HepG2 (cell line): ENCODE data around the gene RAD51D. TPM values are rescaled to one million over a fixed set of nuclear protein-coding genes. Genes with fewer than 3 reads are reported as not detected.

ENCODE experiments used
- CENPX ChIP-seq: sonication (generic); formaldehyde crosslinking; IDR thresholded peaks from 2 replicates; pipeline ENCODE4 v1.9.0; 2021; ENCODE audit warnings: mild to moderate bottlenecking, missing genetic modification reagents, moderate library complexity
- MBD4 ChIP-seq: IDR thresholded peaks from 2 replicates; pipeline ENCODE4 v1.6.1; 2012; ENCODE audit warnings: low read length, inconsistent platforms, borderline replicate concordance
- MTA1 ChIP-seq: sonication (generic); formaldehyde crosslinking; IDR thresholded peaks from 2 replicates; pipeline ENCODE4 v1.4.0; 2020; ENCODE audit warnings: missing genetic modification reagents, mild to moderate bottlenecking, borderline replicate concordance
- RBM22 ChIP-seq: fragments of 200-400 bp; formaldehyde crosslinking; optimal IDR thresholded peaks from 2 replicates; pipeline ENCODE3; 2017; ENCODE audit warnings: mild to moderate bottlenecking, low read length, moderate library complexity
- REPIN1 ChIP-seq: sonication (generic); formaldehyde crosslinking; IDR thresholded peaks from 2 replicates; pipeline ENCODE4 v1.8.0; 2022; ENCODE audit warnings: missing genetic modification reagents, low read depth, mild to moderate bottlenecking, borderline replicate concordance
- SIX1 ChIP-seq: sonication (generic); formaldehyde crosslinking; IDR thresholded peaks from 2 replicates; pipeline ENCODE4 v1.4.0; 2020; ENCODE audit warnings: missing genetic modification reagents, borderline replicate concordance
- SOX13 ChIP-seq, 3 experiments: fragments of 450-650 bp in 1 of 3; sonication (generic) in 1 of 3; formaldehyde crosslinking in 1 of 3; IDR thresholded peaks in 2 of 3; conservative IDR thresholded peaks in 1 of 3; 2 replicates each; pipeline versions ENCODE4 v1.5.0 to v1.6.1; 2016 to 2020; ENCODE audit warnings: antibody characterized with exemption in 1 of 3, mild to moderate bottlenecking in 1 of 3, missing compliant biosample characterization in 1 of 3, missing genetic modification reagents in 1 of 3, moderate library complexity in 1 of 3
- THRA ChIP-seq: sonication (generic); formaldehyde crosslinking; IDR thresholded peaks from 2 replicates; pipeline ENCODE4 v1.4.0; 2020; ENCODE audit warnings: missing genetic modification reagents, borderline replicate concordance
- TOE1 ChIP-seq: sonication (generic); formaldehyde crosslinking; IDR thresholded peaks from 2 replicates; pipeline ENCODE4 v1.4.0; 2020; ENCODE audit warnings: mild to moderate bottlenecking, missing genetic modification reagents
- WIZ ChIP-seq: sonication (generic); formaldehyde crosslinking; IDR thresholded peaks from 2 replicates; pipeline ENCODE4 v1.5.1; 2020; ENCODE audit warnings: mild to moderate bottlenecking, missing genetic modification reagents
- ZBTB37 ChIP-seq: sonication (generic); formaldehyde crosslinking; IDR thresholded peaks from 2 replicates; pipeline ENCODE4 v1.4.0; 2020; ENCODE audit warnings: mild to moderate bottlenecking, missing genetic modification reagents
- ZBTB39 ChIP-seq: sonication (generic); formaldehyde crosslinking; IDR thresholded peaks from 2 replicates; pipeline ENCODE4 v1.5.0; 2020; ENCODE audit warnings: missing genetic modification reagents
- ZNF3 ChIP-seq: IDR thresholded peaks from 2 replicates; pipeline ENCODE4 v1.7.0; 2017; ENCODE audit warnings: inconsistent platforms
- ZNF350 ChIP-seq: sonication (generic); formaldehyde crosslinking; IDR thresholded peaks from 2 replicates; pipeline ENCODE4 v1.4.0; 2020; ENCODE audit warnings: mild to moderate bottlenecking, low read depth, missing genetic modification reagents, borderline replicate concordance
- ZNF446 ChIP-seq: sonication (generic); formaldehyde crosslinking; IDR thresholded peaks from 2 replicates; pipeline ENCODE4 v1.5.0; 2020; ENCODE audit warnings: mild to moderate bottlenecking, missing genetic modification reagents
- ZNF512 ChIP-seq: sonication (generic); formaldehyde crosslinking; IDR thresholded peaks from 2 replicates; pipeline ENCODE4 v1.4.0; 2020; ENCODE audit warnings: mild to moderate bottlenecking, missing genetic modification reagents
- ZNF569 ChIP-seq: sonication (generic); formaldehyde crosslinking; IDR thresholded peaks from 2 replicates; pipeline ENCODE4 v1.5.0; 2020; ENCODE audit warnings: mild to moderate bottlenecking, missing genetic modification reagents, moderate library complexity, borderline replicate concordance
- ZNF576 ChIP-seq: sonication (generic); formaldehyde crosslinking; IDR thresholded peaks from 2 replicates; pipeline ENCODE4 v1.4.0; 2020; ENCODE audit warnings: mild to moderate bottlenecking, missing genetic modification reagents
- ZNF598 ChIP-seq: sonication (generic); formaldehyde crosslinking; IDR thresholded peaks from 2 replicates; pipeline ENCODE4 v1.5.1; 2020; ENCODE audit warnings: mild to moderate bottlenecking, missing genetic modification reagents, borderline replicate concordance
- ZNF740 ChIP-seq: sonication (generic); formaldehyde crosslinking; IDR thresholded peaks from 2 replicates; pipeline ENCODE4 v1.4.0; 2020; ENCODE audit warnings: missing genetic modification reagents
- ZSCAN20 ChIP-seq: sonication (generic); formaldehyde crosslinking; IDR thresholded peaks from 2 replicates; pipeline ENCODE4 v1.4.0; 2020; ENCODE audit warnings: missing genetic modification reagents, mild to moderate bottlenecking, borderline replicate concordance
- polyA plus RNA-seq, 8 experiments: library from polyadenylated mRNA; depleted of rRNA in 3 of 8; stranded (reverse) in 7 of 8; unstranded in 1 of 8; fragments of >200 nt; fragmentation: Illumina TruSeq in 4 of 8; extraction: Trizol in 4 of 8; gene quantifications; 2 replicates each; pipeline versions ENCODE4 v1.2.1 to v1.2.3, GENCODE V29; 2011 to 2016; ENCODE audit warnings: low read depth in 4 of 8, missing spikeins in 1 of 8, mixed read lengths in 1 of 8; ENCODE audit not compliant: insufficient read depth in 1 of 8
- total RNA-seq, 5 experiments: library from RNA; depleted of rRNA; stranded (reverse); fragments of >200 nt; fragmentation: Illumina TruSeq; extraction: Trizol; gene quantifications; 2 replicates each; pipeline ENCODE4 v1.2.3, GENCODE V29; 2016; ENCODE audit warnings: low read depth in 1 of 5

RAD51D gene
- total and polyA plus RNA-seq, 2 of the 13 experiments (the other 11 are each of a cell fraction or from before 2014, with no cell fraction given): 6.7 to 13.1 TPM

- TF ChIP-seq REPIN1 (CRISPR knock-in tag): no peak; the same call in 1 of the 2 replicates
- no peak for TF ChIP-seq ZNF350 (CRISPR knock-in tag)
- no peak for TF ChIP-seq ZNF3 (CRISPR knock-in tag)
- TF ChIP-seq ZNF569 (CRISPR knock-in tag): no peak
- no peak for TF ChIP-seq MBD4
- peak; percentile 38; the same call in 1 of the 2 replicates for TF ChIP-seq ZNF446 (CRISPR knock-in tag)
- TF ChIP-seq CENPX (CRISPR knock-in tag): no peak
- no peak for TF ChIP-seq ZBTB39 (CRISPR knock-in tag)
- TF ChIP-seq ZNF740: no peak
- no peak for TF ChIP-seq RBM22
- no peak for TF ChIP-seq ZNF512 (CRISPR knock-in tag)
- TF ChIP-seq MTA1 (CRISPR knock-in tag): peak; percentile 26; the same call in 1 of the 2 replicates
- no peak for TF ChIP-seq WIZ (CRISPR knock-in tag)
- no peak for TF ChIP-seq ZNF598 (CRISPR knock-in tag)
- TF ChIP-seq THRA (CRISPR knock-in tag): no peak
- no peak for TF ChIP-seq SOX13 (IDR thresholded peaks at IDR 0.05)
- TF ChIP-seq SOX13 (CRISPR knock-in tag; conservative IDR thresholded peaks at IDR 0.05 in 1 of 2, IDR thresholded peaks at IDR 0.05 in 1 of 2): peak in 1 of 2 experiments; percentile 3; a peak in 1 of 4 replicates
- no peak for TF ChIP-seq SIX1
- no peak for TF ChIP-seq ZSCAN20 (CRISPR knock-in tag)
- TF ChIP-seq TOE1: no peak
- TF ChIP-seq ZBTB37 (CRISPR knock-in tag): no peak
- no peak for TF ChIP-seq ZNF576 (CRISPR knock-in tag)
These were observed 30.6 kb downstream of the RAD51D start (continued) for GRCh38 chr17:35088881-35089585.
